H1 (cell line): ENCODE data around the gene RNF224. TPM values are rescaled to one million over a fixed set of nuclear protein-coding genes. Genes with fewer than 3 reads are reported as not detected.

Experiments used
- CTCF ChIA-PET: fragments of 300-600 bp; sonication (Branson Sonifier 250); formaldehyde crosslinking; loops from one replicate; lab custom pipeline; 2021; ENCODE audit not compliant: partially characterized antibody; lab: Charles Lee
- POLR2A ChIA-PET: fragments of 300-600 bp; sonication (Branson Sonifier 250); formaldehyde crosslinking; loops from one replicate; lab custom pipeline; 2021; ENCODE audit warnings: inconsistent platforms; ENCODE audit not compliant: partially characterized antibody; lab: Charles Lee
- DNase-seq, 2 experiments: peaks; one replicate each; pipeline versions ENCODE4 v3.0.0 to v3.0.0-alpha.2; 2010 to 2022; ENCODE audit warnings: low spot score in 2 of 2, low read depth in 1 of 2, mixed read lengths in 1 of 2
- FAIRE-seq: peaks from 2 replicates; lab custom pipeline; 2011; peaks lifted over from hg19 to GRCh38; lab: Jason Lieb, UNC
- H2AFZ ChIP-seq: 2 replicates; pipeline ENCODE4 v1.8.1; 2012; ENCODE audit warnings: low read length, inconsistent platforms
- H2AK5ac ChIP-seq: 2 replicates; pipeline ENCODE4 v1.6.1; 2013; ENCODE audit warnings: low read depth, low read length
- H2BK120ac ChIP-seq: replicated peaks from 2 replicates; pipeline ENCODE3; 2013; ENCODE audit warnings: low read depth, low read length, inconsistent platforms
- H2BK12ac ChIP-seq: 2 replicates; pipeline ENCODE4 v1.6.1; 2013; ENCODE audit warnings: low read depth, low read length
- H2BK15ac ChIP-seq: 2 replicates; pipeline ENCODE4 v1.6.1; 2013; ENCODE audit warnings: low read length
- H2BK20ac ChIP-seq: 2 replicates; pipeline ENCODE4 v1.6.1; 2013; ENCODE audit warnings: low read length
- H2BK5ac ChIP-seq: 2 replicates; pipeline ENCODE4 v1.6.1; 2013; ENCODE audit warnings: low read depth, low read length
- H3K14ac ChIP-seq: 2 replicates; pipeline ENCODE4 v1.6.1; 2013; ENCODE audit warnings: inconsistent platforms; ENCODE audit not compliant: insufficient read length
- H3K18ac ChIP-seq: 2 replicates; pipeline ENCODE4 v1.6.1; 2013; ENCODE audit warnings: low read length; ENCODE audit errors: extremely low read depth
- H3K23ac ChIP-seq: 2 replicates; pipeline ENCODE4 v1.6.1; 2013; ENCODE audit warnings: inconsistent platforms; ENCODE audit not compliant: insufficient read length
- H3K23me2 ChIP-seq: 2 replicates; pipeline ENCODE4 v1.6.1; 2013; ENCODE audit warnings: low read depth, low read length
- H3K27ac ChIP-seq: 2 replicates; pipeline ENCODE4 v1.6.1; 2011; ENCODE audit warnings: low read depth, low read length, inconsistent platforms
- H3K27me3 ChIP-seq, 4 experiments: replicated peaks in 1 of 4; 1 replicate in 1 of 4; 2 replicates in 3 of 4; pipeline versions ENCODE4 v1.6.1 to v1.8.1; 2011 to 2013; ENCODE audit warnings: low read length in 3 of 4, mild to moderate bottlenecking in 3 of 4, inconsistent platforms in 2 of 4, mixed read lengths in 2 of 4, moderate library complexity in 1 of 4; ENCODE audit not compliant: control insufficient read depth in 3 of 4, insufficient read depth in 3 of 4; ENCODE audit errors: extremely low read depth in 1 of 4
- H3K36me3 ChIP-seq, 4 experiments: 2 replicates each; pipeline versions ENCODE4 v1.6.1 to v1.8.1; 2011 to 2013; ENCODE audit warnings: mild to moderate bottlenecking in 4 of 4, low read length in 3 of 4, moderate library complexity in 2 of 4, control low read depth in 1 of 4, inconsistent platforms in 1 of 4; ENCODE audit not compliant: insufficient read depth in 4 of 4, control insufficient read depth in 2 of 4
- H3K4ac ChIP-seq: replicated peaks from 2 replicates; pipeline ENCODE3; 2013; ENCODE audit warnings: low read length, low read depth, mixed read lengths, inconsistent platforms; ENCODE audit not compliant: insufficient read length
- H3K4me1 ChIP-seq, 4 experiments: replicated peaks in 1 of 4; 1 replicate in 1 of 4; 2 replicates in 3 of 4; pipeline versions ENCODE4 v1.6.1 to v1.8.1; 2011 to 2013; ENCODE audit warnings: low read length in 3 of 4, inconsistent platforms in 2 of 4, mixed read lengths in 1 of 4; ENCODE audit not compliant: insufficient read depth in 4 of 4, control insufficient read depth in 3 of 4
- H3K4me2 ChIP-seq, 2 experiments: 2 replicates each; pipeline versions ENCODE4 v1.6.1 to v1.8.1; 2011 to 2013; ENCODE audit warnings: low read depth in 2 of 2, low read length in 2 of 2, control low read depth in 1 of 2, inconsistent platforms in 1 of 2, mild to moderate bottlenecking in 1 of 2; ENCODE audit not compliant: insufficient read depth in 1 of 2
- H3K4me3 ChIP-seq, 4 experiments: fragments of 200-600, 300-600 bp in 1 of 4; sonication (generic), shearing (Covaris generic), sonication (Bioruptor Twin) in 1 of 4; 2 replicates each; pipeline versions ENCODE4 v1.5.1 to v1.8.1; 2011 to 2016; ENCODE audit warnings: low read length in 4 of 4, low read depth in 3 of 4, control low read depth in 2 of 4, inconsistent platforms in 2 of 4, mild to moderate bottlenecking in 2 of 4, mixed read lengths in 1 of 4, moderate library complexity in 1 of 4; ENCODE audit not compliant: insufficient read depth in 2 of 4; ENCODE audit errors: extremely low read depth in 1 of 4
- H3K56ac ChIP-seq: replicated peaks from 2 replicates; pipeline ENCODE3; 2013; ENCODE audit warnings: low read depth, mild to moderate bottlenecking, mixed read lengths, low read length, inconsistent platforms; ENCODE audit not compliant: insufficient read length
- H3K79me1 ChIP-seq: 2 replicates; pipeline ENCODE4 v1.6.1; 2013; ENCODE audit warnings: low read depth, low read length, control low read depth
- H3K79me2 ChIP-seq, 2 experiments: 2 replicates each; pipeline versions ENCODE4 v1.6.1 to v1.8.1; 2012 to 2013; ENCODE audit warnings: low read length in 2 of 2, mild to moderate bottlenecking in 2 of 2, inconsistent platforms in 1 of 2; ENCODE audit not compliant: insufficient read depth in 2 of 2, control insufficient read depth in 1 of 2
- H3K9ac ChIP-seq, 4 experiments: replicated peaks in 1 of 4; 1 replicate in 1 of 4; 2 replicates in 3 of 4; pipeline versions ENCODE4 v1.6.1 to v1.8.1; 2011 to 2013; ENCODE audit warnings: low read depth in 3 of 4, low read length in 3 of 4, control low read depth in 2 of 4, mild to moderate bottlenecking in 2 of 4, moderate library complexity in 2 of 4, inconsistent platforms in 1 of 4; ENCODE audit errors: extremely low read depth in 1 of 4
- H3K9me3 ChIP-seq, 2 experiments: 2 replicates each; pipeline versions ENCODE4 v1.6.1 to v1.8.1; 2012 to 2013; ENCODE audit warnings: mild to moderate bottlenecking in 2 of 2, moderate library complexity in 2 of 2, control low read depth in 1 of 2, inconsistent platforms in 1 of 2, low read depth in 1 of 2, low read length in 1 of 2, mixed read lengths in 1 of 2; ENCODE audit not compliant: insufficient read depth in 2 of 2
- H4K20me1 ChIP-seq, 2 experiments: replicated peaks in 1 of 2; 2 replicates each; pipeline versions ENCODE3 to v1.8.1; 2011 to 2013; ENCODE audit warnings: inconsistent platforms in 2 of 2, low read length in 2 of 2, mild to moderate bottlenecking in 1 of 2; ENCODE audit not compliant: insufficient read depth in 2 of 2, control insufficient read depth in 1 of 2
- H4K5ac ChIP-seq: 2 replicates; pipeline ENCODE4 v1.6.1; 2013; ENCODE audit warnings: low read length, low read depth, mixed read lengths, inconsistent platforms; ENCODE audit not compliant: insufficient read length
- H4K8ac ChIP-seq: 2 replicates; pipeline ENCODE4 v1.8.0; 2013; ENCODE audit warnings: mild to moderate bottlenecking, moderate library complexity, low read length, inconsistent platforms; ENCODE audit not compliant: insufficient read depth; ENCODE audit errors: extremely low read depth
- H4K91ac ChIP-seq: replicated peaks from 2 replicates; pipeline ENCODE3; 2013; ENCODE audit warnings: low read length, mixed read lengths, inconsistent platforms; ENCODE audit not compliant: insufficient read length
- CHD2 ChIP-seq: IDR thresholded peaks from 2 replicates; pipeline ENCODE4 v1.6.1; 2012; ENCODE audit warnings: low read length, improper control_type of control experiment
- GABPA ChIP-seq: IDR thresholded peaks from 2 replicates; pipeline ENCODE4 v1.6.1; 2011; ENCODE audit warnings: mild to moderate bottlenecking, low read length, moderate library complexity, borderline replicate concordance; ENCODE audit not compliant: insufficient read depth
- MAFK ChIP-seq: IDR thresholded peaks from 2 replicates; pipeline ENCODE4 v1.6.1; 2012; ENCODE audit warnings: low read depth, mild to moderate bottlenecking, improper control_type of control experiment, low read length
- RAD21 ChIP-seq, 2 experiments: IDR thresholded peaks in 1 of 2; conservative IDR thresholded peaks in 1 of 2; 2 replicates each; pipeline ENCODE4 v1.6.1; 2011; ENCODE audit warnings: low read depth in 2 of 2, low read length in 2 of 2, improper control_type of control experiment in 1 of 2, inconsistent platforms in 1 of 2, mild to moderate bottlenecking in 1 of 2, moderate library complexity in 1 of 2
- RXRA ChIP-seq: IDR thresholded peaks from 2 replicates; pipeline ENCODE4 v1.6.1; 2011; ENCODE audit warnings: low read depth, mild to moderate bottlenecking, low read length, moderate library complexity; ENCODE audit not compliant: insufficient read depth
- SUZ12 ChIP-seq: fragments of 200-600 bp; sonication (generic); IDR thresholded peaks from 2 replicates; pipeline ENCODE4 v1.6.1; 2012; ENCODE audit warnings: mild to moderate bottlenecking, inconsistent platforms, low read length, moderate library complexity, mixed read lengths
- TAF7 ChIP-seq: optimal IDR thresholded peaks from 2 replicates; pipeline ENCODE3; 2011; ENCODE audit warnings: low read depth, mild to moderate bottlenecking, inconsistent platforms, low read length, moderate library complexity, borderline replicate concordance
- WGBS, 2 experiments: shearing (Covaris generic) in 1 of 2; methylation state at CpG; one replicate each; pipeline versions ENCODE4 v1.1.6 to v1.1.7; 2013 to 2015; ENCODE audit warnings: low lambda C conversion rate in 2 of 2, mixed read lengths in 2 of 2, inconsistent platforms in 1 of 2, low coverage in 1 of 2, missing lambda C conversion rate in 1 of 2; ENCODE audit not compliant: insufficient replicate concordance in 2 of 2, insufficient coverage in 1 of 2, insufficient read length in 1 of 2; ENCODE audit errors: extremely low coverage in 1 of 2, missing lambda C conversion rate in 1 of 2; 5-methylcytosine and 5-hydroxymethylcytosine counted together
- polyA plus RNA-seq, 7 experiments: library from polyadenylated mRNA; depleted of rRNA in 3 of 7; stranded (reverse) in 5 of 7; unstranded in 2 of 7; fragments of >200 nt in 5 of 7; fragments of 200-250 nt in 2 of 7; gene quantifications; 1 replicate in 5 of 7; 2 replicates in 1 of 7; 4 replicates in 1 of 7; pipeline versions ENCODE4 v1.2.1 to v1.2.3, GENCODE V29; 2011 to 2013; ENCODE audit warnings: missing spikeins in 2 of 7, mixed read lengths in 2 of 7
- total RNA-seq: library from RNA; stranded (reverse); fragmentation: NEBNext Ultra II Directional; extraction: Animal tissue kit (Norgen Biotek cat#: 25700); gene quantifications from 2 replicates; pipeline ENCODE4 v1.2.1, GENCODE V29; 2021

The RNF224 gene
- total and polyA plus RNA-seq, 2 of the 8 experiments (the other 6 are each of a cell fraction or from before 2014, with no cell fraction given), result 0.24 TPM; not detected in 1

DNA sequence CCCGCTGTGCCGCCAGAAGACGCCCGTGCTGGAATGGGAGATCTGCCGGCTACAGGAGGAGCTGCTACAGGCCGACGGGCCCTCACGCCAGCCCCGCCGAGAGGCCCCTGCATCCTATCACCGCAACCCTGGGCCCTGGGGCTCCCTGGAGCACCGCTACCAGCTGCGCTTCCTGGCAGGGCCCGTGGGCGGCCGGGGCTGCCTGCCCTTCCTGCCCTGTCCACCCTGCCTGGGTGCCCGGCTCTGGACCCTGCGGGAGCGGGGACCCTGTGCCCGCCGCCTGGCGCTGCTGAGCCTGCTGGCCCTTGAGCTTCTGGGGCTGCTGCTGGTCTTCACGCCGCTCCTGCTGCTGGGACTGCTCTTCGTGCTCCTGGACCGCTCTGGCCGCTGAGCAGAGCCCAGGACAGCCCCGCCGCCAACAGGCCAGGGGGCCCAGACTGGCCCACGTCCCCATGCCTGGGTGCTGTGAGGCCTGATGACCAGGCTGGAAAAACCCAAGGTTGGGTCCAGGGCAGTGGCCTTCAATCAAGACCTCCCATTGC is 9.0 kb upstream of the RNF224 start:
- H3K14ac ChIP-seq, result no peak overlapping the region
- H4K8ac ChIP-seq, result no peak overlapping the region
- no peak overlapping the region for H3K56ac ChIP-seq
- peaks cover 0 to 15% (median 9%) of the 10 kb centered on the region in 4 experiments; a peak in 5 of 7 replicates for H3K4me1 ChIP-seq
- H2BK12ac ChIP-seq, result no peak overlapping the region
- H2BK15ac ChIP-seq, result no peak overlapping the region
- no peak overlapping the region for H2BK20ac ChIP-seq
- no peak overlapping the region for H3K18ac ChIP-seq
- no peaks in the 10 kb centered on the region for H3K9me3 ChIP-seq
- no peak overlapping the region for H2BK120ac ChIP-seq
- H3K23me2 ChIP-seq, result peaks cover 14% of the 10 kb centered on the region; the same call in 1 of the 2 replicates
- no peak overlapping the region for H3K23ac ChIP-seq
- ChIA-PET CTCF (interaction anchor here (0.8 to 3.7 kb wide), 7 partner anchors 12 to 89 kb away, joined by 3 to 17 read pairs (median 4); no protein-coding TSS in a partner anchor), POLR2A (interaction anchor here (1.1 to 69.9 kb wide), 5 partner anchors 8 to 226 kb away, joined by 3 to 1462 read pairs (median 7); partner anchors contain the start of genes NDOR1, NELFB, PAXX and STPG3)
- H3K27me3 ChIP-seq, result no peaks in the 10 kb centered on the region; a peak in 2 of 7 replicates
- WGBS, 2 experiments, result 93% methylated on average over 16 of the region's 30 CpGs; no CpG with 5 or more reads in 1 of the 2 experiments
- H3K79me2 ChIP-seq, result no peaks in the 10 kb centered on the region
- no peak overlapping the region for H3K27ac ChIP-seq
- no peak overlapping the region for H3K4ac ChIP-seq
- DNase-seq, result no peak
- no peak overlapping the region for H2AFZ ChIP-seq
- H3K9ac ChIP-seq, result no peak overlapping the region
- peaks cover 0 to 22% (median 7%) of the 10 kb centered on the region in 4 experiments; a peak in 6 of 8 replicates for H3K36me3 ChIP-seq
- no peak overlapping the region for H4K5ac ChIP-seq
- H4K20me1 ChIP-seq, result peaks cover 0 to 12% of the 10 kb centered on the region in 2 experiments
- no peak overlapping the region for H4K91ac ChIP-seq
- H3K4me3 ChIP-seq, result no peak overlapping the region
- no peak overlapping the region for H3K4me2 ChIP-seq
- no peak for FAIRE-seq
- peak overlapping the region; percentile 39; the same call in 1 of the 2 replicates for H2AK5ac ChIP-seq
- no peaks in the 10 kb centered on the region for H3K79me1 ChIP-seq
- no peak overlapping the region for H2BK5ac ChIP-seq
- TF ChIP-seq MAFK (no peak), RAD21 (IDR thresholded peaks at IDR 0.05 in 1 of 2, conservative IDR thresholded peaks at IDR 0.05 in 1 of 2; ENCODE audit: low read depth in 2 of 2, low read length in 2 of 2) (no peak), SUZ12 (no peak), TAF7 (no peak), GABPA (no peak), RXRA (no peak), CHD2 (no peak)
